ENCODE data around the gene ZFTA.
A peak's percentile ranks its signal among the peaks of the same experiment; 100 is the strongest.

The ZFTA gene

DNA sequence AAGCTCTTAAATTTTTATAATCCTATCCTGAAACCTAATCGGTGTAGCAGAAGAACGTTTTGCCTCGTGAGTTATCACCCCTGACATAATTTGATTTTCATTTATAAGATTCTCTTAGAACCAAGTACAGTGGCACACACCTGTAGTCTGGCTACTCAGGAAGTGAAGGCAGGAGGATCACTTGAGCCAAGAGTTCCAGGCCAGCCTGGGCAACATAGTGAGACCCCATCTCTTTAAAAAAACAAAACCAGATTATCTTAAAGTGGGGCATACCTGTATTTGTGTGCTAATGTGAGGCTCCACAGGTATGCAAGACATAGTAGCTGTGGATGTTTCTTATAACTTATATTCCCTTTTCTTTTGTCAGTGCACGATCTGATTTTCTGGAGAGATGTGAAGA, 19.0 kb downstream of the ZFTA start:
- no peak for DNase-seq (ENCODE audit: low read depth in 2 of 2)

DNA sequence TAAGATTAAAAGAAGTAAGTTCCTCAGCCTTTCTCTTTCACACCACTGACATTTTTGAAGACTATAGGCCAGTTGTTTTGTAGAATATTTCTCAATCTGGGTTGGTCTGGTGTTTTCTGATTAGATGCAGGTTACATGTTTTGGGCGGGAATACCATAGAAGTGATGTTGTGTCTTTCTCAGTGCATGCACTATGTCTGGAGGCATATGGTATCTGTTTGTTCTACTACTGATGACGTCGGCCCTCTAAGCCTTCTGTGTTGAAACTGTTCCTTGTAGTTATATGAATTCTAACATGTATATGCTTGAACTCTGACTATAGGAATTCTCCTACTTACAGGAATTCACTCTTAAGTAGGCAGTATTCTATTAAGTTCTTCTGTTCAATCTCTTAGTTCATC, 21.6 kb downstream of the ZFTA start:
- no peak for DNase-seq (ENCODE audit: low read depth in 2 of 2)

DNA sequence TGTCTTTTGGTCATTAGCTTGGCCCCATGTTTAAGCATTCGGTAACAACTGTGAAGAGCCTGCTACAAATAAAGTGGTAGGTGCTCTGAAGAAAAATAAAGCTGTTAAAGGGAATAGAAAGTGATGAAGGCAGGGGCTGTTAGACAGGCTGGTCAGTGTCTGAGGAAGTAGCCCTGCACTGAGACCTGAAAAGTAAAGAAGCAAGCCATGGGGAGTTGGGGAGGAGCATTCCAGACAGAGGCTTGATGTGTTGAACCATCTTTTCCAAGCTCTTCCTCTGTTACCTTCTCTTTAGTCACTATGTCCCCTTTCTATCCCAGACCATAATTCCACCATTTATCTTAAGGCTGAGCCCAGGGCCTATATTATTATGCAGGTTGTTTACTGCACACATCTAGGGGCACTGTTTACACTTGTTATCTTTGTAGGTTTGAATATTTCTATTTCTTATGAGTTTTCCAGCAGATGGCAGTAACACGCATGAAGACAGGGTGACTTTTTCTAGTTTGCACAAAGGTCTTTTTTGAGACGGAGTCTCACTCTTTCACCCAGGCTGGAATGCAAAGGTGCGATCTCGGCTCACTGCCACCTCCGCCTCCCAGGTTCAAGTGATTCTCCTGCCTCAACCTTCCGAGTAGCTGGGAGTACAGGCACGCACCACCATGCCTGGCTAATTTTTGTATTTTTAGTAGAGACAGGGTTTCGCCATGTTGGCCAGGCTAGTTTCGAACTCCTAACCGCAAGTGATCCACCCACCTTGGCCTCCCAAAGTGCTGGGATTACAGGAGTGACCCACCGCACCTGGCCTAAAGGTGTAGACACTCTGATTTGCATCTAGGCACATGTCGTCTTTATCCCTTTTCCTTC, 23.0 kb downstream of the ZFTA start:
- no peak for DNase-seq (ENCODE audit: low read depth in 2 of 2)

GRCh38 chr11:63738720-63739360, 29.7 kb downstream of the ZFTA start:
- DNase-seq (ENCODE audit: low read depth in 2 of 2), result peak; percentile 22 to 33

- no peak for DNase-seq (ENCODE audit: low read depth in 2 of 2)
Observed at GRCh38 chr11:63737718-63738117, 30.9 kb downstream of the ZFTA start.

DNA sequence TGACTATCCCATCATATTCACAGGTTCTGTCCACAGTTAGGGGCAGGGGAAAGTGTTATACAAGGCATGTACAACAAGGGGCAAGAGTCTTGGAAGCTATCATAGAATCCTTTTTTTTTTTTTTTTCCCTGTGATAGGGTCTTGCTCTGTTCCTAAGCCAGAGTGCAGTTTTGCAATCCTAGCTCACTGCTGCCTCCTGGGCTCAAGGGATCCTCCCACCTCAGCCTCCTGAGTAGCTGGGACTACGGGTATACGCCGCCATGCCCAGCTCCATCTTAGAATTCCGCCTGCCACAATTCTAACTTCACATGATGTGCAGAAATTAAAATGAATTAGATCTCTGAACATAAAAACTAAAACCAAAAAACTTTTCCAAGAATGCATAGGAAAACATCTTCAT, 31.7 kb downstream of the ZFTA start:
- DNase-seq (ENCODE audit: low read depth in 2 of 2), result no peak

DNA sequence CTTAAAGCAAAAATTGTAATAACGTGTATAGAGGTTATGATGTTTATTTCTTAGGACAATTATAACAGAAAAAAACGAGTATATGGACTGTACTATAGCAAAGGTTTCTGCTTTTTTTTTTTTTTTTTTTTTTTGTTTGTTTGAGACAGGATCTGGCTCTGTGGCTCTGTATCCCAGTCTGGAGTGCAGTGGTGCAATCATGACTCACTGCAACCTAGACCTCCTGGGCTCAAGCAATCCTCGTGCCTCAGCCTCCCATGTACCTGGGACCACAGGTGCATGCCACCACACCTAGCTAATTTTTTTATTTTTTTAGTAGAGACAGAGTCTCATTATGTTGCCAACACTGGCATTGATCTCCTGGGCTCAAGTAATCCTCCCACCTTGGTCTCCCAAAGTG, 39.2 kb downstream of the ZFTA start:
- DNase-seq (ENCODE audit: low read depth in 2 of 2), result no peak

- DNase-seq (ENCODE audit: low read depth in 2 of 2), result no peak
Observed at GRCh38 chr11:63720611-63721010, 48.0 kb downstream of the ZFTA start.

DNA sequence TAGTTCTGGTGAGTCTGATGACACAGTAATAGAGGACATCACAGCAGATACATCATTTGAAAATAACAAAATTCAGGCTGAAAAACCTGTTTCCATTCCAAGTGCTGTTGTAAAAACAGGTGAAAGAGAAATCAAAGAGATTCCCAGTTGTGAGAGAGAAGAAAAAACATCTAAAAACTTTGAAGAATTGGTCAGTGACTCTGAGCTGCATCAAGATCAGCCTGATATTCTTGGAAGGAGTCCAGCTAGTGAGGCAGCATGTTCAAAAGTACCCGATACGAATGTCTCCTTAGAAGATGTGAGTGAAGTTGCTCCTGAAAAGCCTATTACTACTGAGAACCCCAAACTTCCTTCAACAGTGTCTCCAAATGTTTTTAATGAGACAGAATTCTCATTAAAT, 48.6 kb downstream of the ZFTA start:
- no peak for DNase-seq (ENCODE audit: low read depth in 2 of 2)

- DNase-seq (ENCODE audit: low read depth in 2 of 2), result no peak
Observed at GRCh38 chr11:63719001-63719400, 49.6 kb downstream of the ZFTA start.
